NCI-H2227 treated with DMSO at 0.1 percent for 48 hours (cell line): Measurements from ENCODE around the gene ZNF618.

Experiments
- DNase-seq: peaks from one replicate; lab custom pipeline; 2025; lab: John Stamatoyannopoulos, UW

The ZNF618 gene

GRCh38 chr9:114001794-114002261, 125.7 kb downstream of the ZNF618 start:
- no peak for DNase-seq

GRCh38 chr9:114002271-114002985, 126.3 kb downstream of the ZNF618 start:
- no peak for DNase-seq

GRCh38 chr9:114002986-114003350, 126.9 kb downstream of the ZNF618 start:
- no peak for DNase-seq

DNA sequence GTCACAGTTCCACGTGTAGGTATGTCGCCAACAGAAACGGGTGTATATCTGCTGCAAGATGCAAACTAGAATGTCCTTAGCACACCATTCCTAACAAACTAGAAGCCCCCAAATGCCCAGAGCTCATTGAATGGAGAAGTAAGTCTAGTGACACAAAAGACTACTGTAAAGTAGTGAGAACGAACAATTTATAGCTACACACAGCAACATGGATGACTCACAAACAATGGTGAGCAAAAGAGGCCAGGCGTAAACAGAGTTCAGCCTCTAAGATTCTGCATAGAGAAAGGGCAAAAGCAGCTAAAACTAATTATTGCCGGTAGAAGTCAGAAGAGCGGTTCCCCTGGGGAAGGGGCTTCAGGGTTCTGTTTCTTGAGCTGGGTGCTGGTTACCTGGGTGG, 127.2 kb downstream of the ZNF618 start:
- DNase-seq, result no peak

DNA sequence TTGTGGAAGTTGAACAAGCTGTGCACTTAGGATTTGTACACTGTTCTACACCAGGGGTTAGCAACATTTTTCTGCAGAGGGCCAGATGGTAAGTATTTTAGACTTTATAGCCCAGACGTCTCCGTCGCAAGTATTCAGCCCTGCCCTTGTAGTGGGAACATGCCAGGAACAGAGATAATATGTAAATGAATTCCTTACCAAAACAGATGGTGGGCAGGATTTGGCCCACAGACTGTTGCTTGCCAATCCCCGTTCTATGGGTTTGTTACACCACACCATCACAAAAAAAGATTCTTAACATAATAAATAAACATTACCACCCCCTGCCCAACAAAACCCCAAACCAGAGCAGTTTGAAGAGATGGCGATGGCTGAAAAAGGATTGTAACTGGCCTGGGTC, 127.6 kb downstream of the ZNF618 start:
- DNase-seq, result no peak

- no peak for DNase-seq
Observed at GRCh38 chr9:114004221-114004716, 128.2 kb downstream of the ZNF618 start.

- DNase-seq, result no peak
Observed at GRCh38 chr9:114005371-114006154, 129.5 kb downstream of the ZNF618 start.

- no peak for DNase-seq
Observed at GRCh38 chr9:114006155-114006550, 130.0 kb downstream of the ZNF618 start.

GRCh38 chr9:114006931-114007691, 131.0 kb downstream of the ZNF618 start:
- no peak for DNase-seq

GRCh38 chr9:114007991-114008666, 132.0 kb downstream of the ZNF618 start:
- DNase-seq, result no peak

DNA sequence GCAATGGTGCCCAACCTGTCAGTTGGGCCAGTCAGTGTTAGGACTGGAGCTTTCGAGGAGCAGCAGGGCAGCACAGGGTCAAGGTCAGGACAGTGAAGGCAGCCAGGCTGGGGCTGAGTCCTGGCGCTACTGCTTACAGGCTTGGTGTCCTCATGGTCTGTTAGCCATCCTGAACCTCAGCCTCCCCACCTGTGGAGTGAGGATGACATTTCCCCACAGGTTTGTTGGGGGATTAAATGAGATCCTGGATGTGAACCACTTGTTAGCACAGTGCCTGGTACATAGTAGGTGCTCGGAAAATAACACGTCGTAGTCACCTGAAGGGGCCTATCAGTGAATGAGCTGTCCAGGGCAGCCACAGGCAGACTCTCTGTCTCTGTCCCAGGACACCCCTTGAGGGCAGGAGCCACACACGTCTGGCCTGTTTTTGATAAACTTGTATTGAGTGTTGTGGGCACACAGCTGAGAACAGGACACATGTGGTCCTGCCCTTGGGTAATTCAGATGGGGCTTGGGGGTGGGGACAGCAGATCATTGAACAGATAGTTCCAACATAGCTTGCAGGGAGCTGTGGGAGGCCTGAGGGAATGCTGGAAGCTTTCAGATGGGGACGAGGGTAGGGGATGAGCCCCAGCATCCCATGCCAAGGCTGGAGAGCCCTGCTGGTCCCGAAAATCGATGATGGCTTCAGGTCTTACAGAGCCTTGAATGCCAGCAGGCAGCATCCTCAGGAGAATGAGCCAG, 132.7 kb downstream of the ZNF618 start:
- DNase-seq, result no peak

DNA sequence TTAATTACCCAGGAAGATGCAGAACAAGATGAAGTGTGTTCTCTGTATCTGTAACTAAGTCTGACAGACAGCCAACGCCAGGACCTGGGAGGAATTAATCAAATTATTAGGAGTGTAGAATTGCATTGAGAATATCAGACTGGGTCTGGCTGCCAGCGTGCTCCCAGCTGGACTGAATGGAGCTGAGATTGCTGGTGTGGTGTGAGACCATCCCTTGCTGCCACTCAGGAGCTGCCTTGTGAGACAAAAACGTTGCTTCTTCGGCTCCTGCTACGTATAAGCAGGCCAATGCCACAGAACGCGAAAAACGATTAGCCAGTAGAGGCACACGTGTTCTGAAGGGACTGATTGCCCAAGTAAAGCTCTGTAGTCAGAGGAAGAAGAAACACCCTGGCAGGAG, 135.2 kb downstream of the ZNF618 start:
- no peak for DNase-seq

- DNase-seq, result no peak
Observed at GRCh38 chr9:114012126-114012525, 136.0 kb downstream of the ZNF618 start.

GRCh38 chr9:114014044-114014443, 137.9 kb downstream of the ZNF618 start:
- no peak for DNase-seq

GRCh38 chr9:114015607-114016006, 139.5 kb downstream of the ZNF618 start:
- no peak for DNase-seq

- no peak for DNase-seq
Observed at GRCh38 chr9:114016101-114016500, 140.0 kb downstream of the ZNF618 start.

- no peak for DNase-seq
Observed at GRCh38 chr9:114016629-114017423, 140.7 kb downstream of the ZNF618 start.

GRCh38 chr9:114017741-114018715, 141.9 kb downstream of the ZNF618 start:
- DNase-seq, result no peak

DNA sequence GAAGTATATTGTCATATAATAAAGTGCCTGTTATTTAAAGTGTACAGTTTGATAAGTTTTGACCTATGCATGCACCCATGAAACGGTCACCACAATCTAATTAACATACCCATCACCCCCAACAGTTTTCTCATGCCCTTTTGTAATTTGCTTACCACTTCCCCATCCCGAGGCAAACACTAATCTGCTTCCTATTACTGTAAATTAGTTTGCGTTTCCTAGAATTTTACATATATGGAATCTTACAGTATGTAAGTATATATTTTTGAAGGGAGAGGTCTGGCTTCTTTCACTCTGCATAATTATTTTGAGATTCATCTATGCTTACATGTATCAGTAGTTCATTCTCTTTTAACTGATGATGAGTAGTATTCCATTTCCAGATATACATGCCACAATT, 145.5 kb downstream of the ZNF618 start:
- DNase-seq, result no peak
